Mesenchymal stem cell (in vitro differentiated cells and primary cell): ENCODE data around the gene FTCD.
A peak's percentile ranks its signal among the peaks of the same experiment; 100 is the strongest.
"Not testable (repeated sequence)": the region's sequence is repeated elsewhere in the genome, so short reads cannot be mapped to it uniquely, and the experiment has no call there.

Experiments used
- DNase-seq: peaks from one replicate; pipeline ENCODE4 v3.0.0-alpha.2; 2013
- H2AFZ ChIP-seq: one replicate; pipeline ENCODE4 v1.6.1; 2013; ENCODE audit warnings: low read depth, mild to moderate bottlenecking, control low read depth, inconsistent platforms, low read length, moderate library complexity
- H2AK5ac ChIP-seq: 2 replicates; pipeline ENCODE4 v1.6.1; 2013; ENCODE audit warnings: low read length, moderate library complexity, mild to moderate bottlenecking, inconsistent platforms; ENCODE audit not compliant: severe bottlenecking
- H2BK120ac ChIP-seq: one replicate; pipeline ENCODE4 v1.6.1; 2013; ENCODE audit warnings: low read depth, mild to moderate bottlenecking, inconsistent platforms, low read length, moderate library complexity
- H2BK12ac ChIP-seq, 2 experiments: one replicate each; pipeline ENCODE4 v1.6.1; 2013; ENCODE audit warnings: inconsistent platforms in 2 of 2, low read length in 2 of 2, mild to moderate bottlenecking in 2 of 2, moderate library complexity in 2 of 2, control low read depth in 1 of 2
- H2BK15ac ChIP-seq: one replicate; pipeline ENCODE4 v1.6.1; 2013; ENCODE audit warnings: mild to moderate bottlenecking, low read depth, inconsistent platforms; ENCODE audit not compliant: poor library complexity, severe bottlenecking
- H2BK5ac ChIP-seq: 2 replicates; pipeline ENCODE4 v1.6.1; 2013; ENCODE audit warnings: low read depth, mild to moderate bottlenecking, low read length, control low read depth, inconsistent platforms; ENCODE audit not compliant: poor library complexity, severe bottlenecking
- H3K14ac ChIP-seq, 2 experiments: one replicate each; pipeline ENCODE4 v1.6.1; 2013; ENCODE audit warnings: inconsistent platforms in 2 of 2, low read length in 2 of 2, control low read depth in 1 of 2, mild to moderate bottlenecking in 1 of 2, moderate library complexity in 1 of 2
- H3K18ac ChIP-seq, 2 experiments: one replicate each; pipeline ENCODE4 v1.6.1; 2013; ENCODE audit warnings: inconsistent platforms in 2 of 2, low read length in 2 of 2, control low read depth in 1 of 2, low read depth in 1 of 2, mild to moderate bottlenecking in 1 of 2
- H3K23ac ChIP-seq, 2 experiments: one replicate each; pipeline ENCODE4 v1.6.1; 2013; ENCODE audit warnings: inconsistent platforms in 2 of 2, low read length in 2 of 2, mild to moderate bottlenecking in 2 of 2, moderate library complexity in 2 of 2, control low read depth in 1 of 2
- H3K27ac ChIP-seq: 2 replicates; pipeline ENCODE4 v1.5.1; 2013; ENCODE audit warnings: mild to moderate bottlenecking, moderate library complexity, low read length, control low read depth, inconsistent platforms; ENCODE audit not compliant: poor library complexity, severe bottlenecking
- H3K27me3 ChIP-seq, 2 experiments: 2 replicates each; pipeline versions ENCODE4 v1.6.1 to v1.7.0; 2013; ENCODE audit warnings: low read length in 2 of 2, mild to moderate bottlenecking in 2 of 2, moderate library complexity in 2 of 2, control low read depth in 1 of 2, inconsistent platforms in 1 of 2; ENCODE audit not compliant: control insufficient read depth in 1 of 2, insufficient read depth in 1 of 2
- H3K36me3 ChIP-seq, 2 experiments: 2 replicates each; pipeline versions ENCODE4 v1.6.1 to v1.7.0; 2013; ENCODE audit warnings: low read length in 2 of 2, control low read depth in 1 of 2, inconsistent platforms in 1 of 2, low read depth in 1 of 2, mild to moderate bottlenecking in 1 of 2; ENCODE audit not compliant: insufficient read depth in 2 of 2, control insufficient read depth in 1 of 2
- H3K4ac ChIP-seq, 2 experiments: one replicate each; pipeline ENCODE4 v1.6.1; 2013; ENCODE audit warnings: inconsistent platforms in 2 of 2, low read length in 2 of 2, mild to moderate bottlenecking in 2 of 2, moderate library complexity in 2 of 2, control low read depth in 1 of 2, low read depth in 1 of 2
- H3K4me1 ChIP-seq: 2 replicates; pipeline ENCODE4 v1.6.1; 2013; ENCODE audit warnings: low read depth, low read length, control low read depth; ENCODE audit not compliant: control insufficient read depth, insufficient read depth
- H3K4me2 ChIP-seq: 2 replicates; pipeline ENCODE4 v1.6.1; 2013; ENCODE audit warnings: low read length, mild to moderate bottlenecking, inconsistent platforms; ENCODE audit not compliant: poor library complexity, severe bottlenecking
- H3K4me3 ChIP-seq, 2 experiments: 2 replicates each; pipeline versions ENCODE4 v1.5.1 to v1.7.0; 2013; ENCODE audit warnings: low read length in 2 of 2, mild to moderate bottlenecking in 2 of 2, control low read depth in 1 of 2, low read depth in 1 of 2; ENCODE audit not compliant: insufficient read depth in 1 of 2
- H3K79me1 ChIP-seq: replicated peaks from 2 replicates; pipeline ENCODE4 v1.6.1; 2013; ENCODE audit warnings: mild to moderate bottlenecking, control low read depth, low read length, inconsistent platforms; ENCODE audit not compliant: poor library complexity, severe bottlenecking
- H3K9ac ChIP-seq: 2 replicates; pipeline ENCODE4 v1.7.0; 2013; ENCODE audit warnings: mild to moderate bottlenecking, low read length, moderate library complexity
- H3K9me3 ChIP-seq: 2 replicates; pipeline ENCODE4 v1.7.0; 2013; ENCODE audit warnings: mild to moderate bottlenecking, low read length; ENCODE audit not compliant: control insufficient read depth
- H4K8ac ChIP-seq: one replicate; pipeline ENCODE4 v1.6.1; 2013; ENCODE audit warnings: inconsistent platforms, mild to moderate bottlenecking, low read length, moderate library complexity
- H4K91ac ChIP-seq: one replicate; pipeline ENCODE4 v1.6.1; 2013; ENCODE audit warnings: mild to moderate bottlenecking, low read length, inconsistent platforms
- WGBS: methylation state at CpG from one replicate; pipeline ENCODE4 v1.1.7; 2013; ENCODE audit warnings: mixed read lengths; 5-methylcytosine and 5-hydroxymethylcytosine counted together

The FTCD gene

DNA sequence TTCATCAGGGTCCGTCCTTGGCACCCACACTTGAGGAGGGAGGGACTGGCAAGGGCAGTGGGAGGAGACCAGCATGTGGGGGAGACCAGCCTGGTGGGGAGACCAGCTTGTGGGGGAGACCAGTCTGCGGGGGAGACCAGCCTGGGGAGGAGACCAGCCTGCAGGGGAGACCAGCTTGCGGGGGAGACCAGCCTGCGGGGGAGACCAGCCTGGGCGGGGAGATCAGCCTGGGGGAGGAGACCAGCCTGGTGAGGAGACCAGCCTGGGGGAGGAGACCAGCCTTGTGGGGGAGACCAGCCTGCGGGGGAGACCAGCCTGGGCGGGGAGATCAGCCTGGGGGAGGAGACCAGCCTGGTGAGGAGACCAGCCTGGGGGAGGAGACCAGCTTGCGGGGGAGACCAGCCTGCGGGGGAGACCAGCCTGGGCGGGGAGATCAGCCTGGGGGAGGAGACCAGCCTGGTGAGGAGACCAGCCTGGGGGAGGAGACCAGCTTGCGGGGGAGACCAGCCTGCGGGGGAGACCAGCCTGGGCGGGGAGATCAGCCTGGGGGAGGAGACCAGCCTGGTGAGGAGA is 28.0 kb upstream of the FTCD start:
- not testable (repeated sequence) for H3K9me3 ChIP-seq, H3K27ac ChIP-seq, H2BK5ac ChIP-seq, H2BK120ac ChIP-seq, DNase-seq, H3K23ac ChIP-seq, H2BK15ac ChIP-seq, H2AK5ac ChIP-seq, H3K27me3 ChIP-seq
- Histone ChIP-seq H3K14ac (peak overlapping the region in 1 of 2 experiments; percentile 89), H4K91ac (peak overlapping the region; percentile 48), H3K4me2 (peak overlapping the region; percentile 98), H3K9ac (peak overlapping the region; percentile 89), H3K4ac (peak overlapping the region in 1 of 2 experiments; percentile 73), H3K79me1 (peaks cover 20% of the 10 kb centered on the region), H2BK12ac (peak overlapping the region in 1 of 2 experiments; percentile 89), H3K4me3 (peak overlapping the region in 1 of 2 experiments; percentile 94), H2AFZ (peak overlapping the region; percentile 30), H3K36me3 (peaks cover 11 to 30% of the 10 kb centered on the region in 2 experiments), H3K18ac (peak overlapping the region in 1 of 2 experiments; percentile 75), H3K4me1 (peaks cover 11% of the 10 kb centered on the region), H4K8ac (peak overlapping the region; percentile 56)
- 100% methylated on average over 1 of the region's 13 CpGs for WGBS

DNA sequence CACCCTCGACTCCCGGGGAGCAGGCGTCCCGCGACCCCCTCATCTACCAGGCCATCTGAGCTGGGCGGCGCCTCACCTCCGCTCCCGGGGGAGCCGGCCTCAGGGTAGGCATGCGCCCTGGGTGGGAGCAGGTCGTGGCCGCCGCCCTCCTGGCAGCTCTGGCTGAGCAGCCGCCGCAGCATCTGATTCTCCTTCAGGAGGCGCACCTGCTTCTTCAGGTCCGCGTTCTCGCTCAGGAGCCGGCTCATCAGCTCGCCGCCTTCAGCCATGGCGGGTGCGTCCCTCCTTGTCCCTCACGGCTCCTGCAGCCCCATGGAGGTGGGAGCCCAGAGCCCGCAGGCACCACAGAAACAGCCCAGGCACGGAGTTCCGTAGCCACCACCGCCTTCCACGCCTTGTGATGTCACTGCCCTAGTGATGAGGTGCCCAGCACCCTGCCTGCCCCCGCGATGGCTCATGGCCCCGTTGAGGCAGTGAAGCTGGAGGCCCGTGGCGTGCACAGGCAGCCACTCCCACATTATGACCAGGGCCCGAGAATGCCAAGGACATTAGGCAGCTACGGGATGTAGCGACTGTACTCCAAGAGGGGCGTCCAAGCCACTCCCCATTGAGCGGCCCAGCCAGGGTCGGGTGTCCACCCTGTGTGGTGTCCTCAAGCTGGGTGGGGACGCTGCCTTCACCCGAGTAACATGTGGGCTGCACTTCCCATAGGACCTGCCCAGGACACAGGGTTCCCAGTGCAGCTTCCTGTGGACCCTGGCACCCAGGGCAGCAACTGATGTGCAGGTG is 27.4 kb upstream of the FTCD start:
- Histone ChIP-seq H2AFZ (peak overlapping the region; percentile 30), H3K9me3 (no peaks in the 10 kb centered on the region), H2AK5ac (no peak overlapping the region), H3K27ac (no peak overlapping the region), H2BK5ac (no peak overlapping the region), H3K23ac (no peak overlapping the region), H3K4ac (peak overlapping the region; percentile 27 to 73), H2BK120ac (no peak overlapping the region), H3K9ac (peak overlapping the region; percentile 67), H3K4me2 (no peak overlapping the region), H3K4me3 (peak overlapping the region; percentile 3 to 61), H4K8ac (peak overlapping the region; percentile 56), H4K91ac (peak overlapping the region; percentile 48), H3K4me1 (peaks cover 10% of the 10 kb centered on the region), H3K27me3 (no peaks in the 10 kb centered on the region), H3K36me3 (peaks cover 5 to 30% of the 10 kb centered on the region in 2 experiments), H3K14ac (peak overlapping the region in 1 of 2 experiments; percentile 89), H2BK12ac (peak overlapping the region in 1 of 2 experiments; percentile 89), H2BK15ac (no peak overlapping the region), H3K79me1 (peaks cover 20% of the 10 kb centered on the region), H3K18ac (peak overlapping the region in 1 of 2 experiments; percentile 75)
- WGBS, result 94% methylated on average over 44 of the region's 44 CpGs
- peak; percentile 27 for DNase-seq

DNA sequence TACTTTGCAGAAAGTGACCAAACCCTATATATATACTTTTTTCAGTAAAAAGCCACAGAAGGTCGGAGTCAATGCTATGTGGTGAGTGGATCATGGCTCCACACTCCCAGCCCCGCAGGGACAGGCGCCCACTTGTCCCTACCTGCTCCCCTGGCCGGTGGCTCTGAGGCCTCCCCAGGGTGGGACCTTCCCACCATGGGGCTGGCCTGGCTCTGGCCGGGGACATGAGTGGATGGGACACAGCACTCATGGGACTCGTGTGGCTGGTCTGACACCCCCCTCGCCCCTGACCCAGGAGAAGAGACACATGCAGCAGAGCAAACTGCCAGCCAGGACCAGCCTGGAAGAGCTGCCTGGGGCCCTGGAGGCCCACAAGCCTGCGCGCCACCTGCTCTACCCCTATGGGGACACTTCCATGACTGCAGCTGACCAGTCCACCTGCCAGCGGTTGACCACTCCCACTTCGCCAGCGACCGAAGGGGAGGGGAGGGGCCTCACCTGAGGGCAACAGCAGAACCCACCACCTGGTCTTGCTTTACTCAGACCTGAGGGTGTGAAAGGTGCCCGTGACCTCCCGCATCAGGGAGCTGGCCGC is 26.7 kb upstream of the FTCD start:
- H3K4ac ChIP-seq, result no peak overlapping the region
- no peak overlapping the region for H3K14ac ChIP-seq
- H3K9me3 ChIP-seq, result peaks cover 4% of the 10 kb centered on the region
- peak overlapping the region; percentile 70 for H2BK15ac ChIP-seq
- H2AFZ ChIP-seq, result no peak overlapping the region
- no peak overlapping the region for H4K8ac ChIP-seq
- H3K4me1 ChIP-seq, result peaks cover 10% of the 10 kb centered on the region
- 94% methylated on average over 16 of the region's 16 CpGs for WGBS
- no peak overlapping the region for H4K91ac ChIP-seq
- no peak overlapping the region for H2BK12ac ChIP-seq
- no peak overlapping the region for H3K9ac ChIP-seq
- no peak for DNase-seq
- H3K79me1 ChIP-seq, result peaks cover 20% of the 10 kb centered on the region
- no peak overlapping the region for H3K18ac ChIP-seq
- H3K36me3 ChIP-seq, result peaks cover 0 to 30% of the 10 kb centered on the region in 2 experiments
- peak overlapping the region in 1 of 2 experiments; percentile 3 for H3K4me3 ChIP-seq
- H2AK5ac ChIP-seq, result no peak overlapping the region
- H3K4me2 ChIP-seq, result no peak overlapping the region
- no peaks in the 10 kb centered on the region for H3K27me3 ChIP-seq
- no peak overlapping the region for H3K27ac ChIP-seq
- no peak overlapping the region for H3K23ac ChIP-seq
- no peak overlapping the region for H2BK120ac ChIP-seq
- H2BK5ac ChIP-seq, result no peak overlapping the region

DNA sequence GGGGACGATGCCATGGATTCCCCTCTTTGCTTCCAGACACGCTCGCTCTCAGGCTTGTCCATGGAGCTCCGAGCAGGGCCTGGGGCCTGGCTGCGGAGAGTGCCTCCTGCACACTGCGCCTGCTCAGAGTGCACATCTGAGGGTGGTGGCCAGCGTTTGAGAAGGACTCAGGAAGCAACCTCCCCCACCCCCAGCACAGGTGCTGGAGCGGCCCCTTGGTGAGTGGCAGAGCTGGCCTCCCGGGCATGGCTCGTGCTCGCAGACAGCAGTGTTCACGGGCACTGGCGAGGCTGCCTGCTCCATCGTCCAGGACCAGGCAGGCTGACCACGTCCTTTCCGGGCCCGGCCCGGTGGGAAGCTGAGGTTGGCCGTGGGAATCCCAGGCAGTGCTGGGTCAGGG is 26.1 kb upstream of the FTCD start:
- H2AFZ ChIP-seq, result no peak overlapping the region
- no peak overlapping the region for H3K27ac ChIP-seq
- H2BK12ac ChIP-seq, result no peak overlapping the region
- no peak overlapping the region for H3K4me3 ChIP-seq
- H4K8ac ChIP-seq, result no peak overlapping the region
- no peak overlapping the region for H2AK5ac ChIP-seq
- H3K18ac ChIP-seq, result no peak overlapping the region
- H3K27me3 ChIP-seq, result no peaks in the 10 kb centered on the region
- H3K14ac ChIP-seq, result no peak overlapping the region
- no peak overlapping the region for H3K4ac ChIP-seq
- no peak overlapping the region for H3K9ac ChIP-seq
- H2BK120ac ChIP-seq, result no peak overlapping the region
- DNase-seq, result no peak
- H3K79me1 ChIP-seq, result peaks cover 20% of the 10 kb centered on the region
- no peak overlapping the region for H2BK15ac ChIP-seq
- no peak overlapping the region for H2BK5ac ChIP-seq
- no peak overlapping the region for H4K91ac ChIP-seq
- H3K4me1 ChIP-seq, result peaks cover 10% of the 10 kb centered on the region
- no peak overlapping the region for H3K4me2 ChIP-seq
- H3K23ac ChIP-seq, result no peak overlapping the region
- peaks cover 0 to 30% of the 10 kb centered on the region in 2 experiments for H3K36me3 ChIP-seq
- peaks cover 4% of the 10 kb centered on the region for H3K9me3 ChIP-seq
- 93% methylated on average over 19 of the region's 19 CpGs for WGBS
